Panc1 (cell line): ENCODE data around the gene EPHB1. TPM values are rescaled to one million over a fixed set of nuclear protein-coding genes. Genes with fewer than 3 reads are reported as not detected.

Experiments
- ATAC-seq: fragments of 200-7000 bp; cut with Tn5 transposase; 2 replicates; pipeline ENCODE4 v1.9.1; 2020; ENCODE audit warnings: mild to moderate bottlenecking, moderate library complexity
- BruUV-seq: library from RNA; stranded (reverse); fragments of 400-500 nt; replicated peaks from 2 replicates; lab custom pipeline; 2021; lab: Mats Ljungman, UMichigan
- CTCF ChIA-PET: fragments of 300-600 bp; sonication (Branson Sonifier 250); formaldehyde crosslinking; loops from one replicate; lab custom pipeline; 2022; ENCODE audit warnings: antibody characterized with exemption; lab: Charles Lee
- POLR2A ChIA-PET: fragments of 300-600 bp; sonication (Branson Sonifier 250); formaldehyde crosslinking; loops from one replicate; lab custom pipeline; 2022; ENCODE audit warnings: antibody characterized with exemption; lab: Charles Lee
- DNase-seq: peaks from one replicate; pipeline ENCODE4 v3.0.0-alpha.2; 2010; ENCODE audit warnings: low read depth, low spot score
- H3K27ac ChIP-seq: 2 replicates; pipeline ENCODE4 v1.5.1; 2011; ENCODE audit warnings: mild to moderate bottlenecking, low read length, inconsistent platforms
- H3K27me3 ChIP-seq: fragments of 200-500 bp; sonication (Bioruptor generic); 2 replicates; pipeline ENCODE4 v1.6.0; 2014; ENCODE audit warnings: low read length, inconsistent platforms; ENCODE audit not compliant: control insufficient read depth, insufficient read depth
- H3K36me3 ChIP-seq: fragments of 200-500 bp; sonication (Bioruptor generic); 2 replicates; pipeline ENCODE4 v1.5.1; 2014; ENCODE audit warnings: inconsistent platforms, mild to moderate bottlenecking, low read length, moderate library complexity; ENCODE audit not compliant: control insufficient read depth, insufficient read depth
- H3K4me1 ChIP-seq: 2 replicates; pipeline ENCODE4 v1.5.1; 2011; ENCODE audit warnings: inconsistent platforms, mild to moderate bottlenecking, low read length, moderate library complexity; ENCODE audit not compliant: control insufficient read depth, insufficient read depth
- H3K4me3 ChIP-seq, 2 experiments: 2 replicates each; pipeline ENCODE4 v1.5.1; 2011 to 2012; ENCODE audit warnings: low read depth in 2 of 2, low read length in 2 of 2, mild to moderate bottlenecking in 2 of 2, inconsistent platforms in 1 of 2, moderate library complexity in 1 of 2
- H3K9me3 ChIP-seq: fragments of 200-500 bp; sonication (Bioruptor generic); 2 replicates; pipeline ENCODE4 v1.5.1; 2014; ENCODE audit warnings: low read depth, mild to moderate bottlenecking, inconsistent platforms, low read length, moderate library complexity; ENCODE audit not compliant: control insufficient read depth, insufficient read depth
- POLR2AphosphoS5 ChIP-seq: IDR thresholded peaks from 2 replicates; pipeline ENCODE4 v1.6.1; 2012; ENCODE audit warnings: mild to moderate bottlenecking, low read depth, low read length, moderate library complexity
- SIN3A ChIP-seq: IDR thresholded peaks from 2 replicates; pipeline ENCODE4 v1.6.1; 2012; ENCODE audit warnings: low read depth, mild to moderate bottlenecking, low read length, moderate library complexity, borderline replicate concordance; ENCODE audit not compliant: insufficient read depth
- TCF7L2 ChIP-seq: IDR thresholded peaks from 2 replicates; pipeline ENCODE4 v1.6.1; 2011; ENCODE audit warnings: mild to moderate bottlenecking, low read depth, low read length, inconsistent platforms
- in situ Hi-C: cut with HindIII; loops from 2 replicates; pipeline ENCODE4 v1.10.0; 2016; ENCODE audit warnings: low sequenced_read_pairs, low pct_unique_long_range_greater_than_20kb
- intact Hi-C: fragments of 100-400 bp; cut with micrococcal nuclease; formaldehyde crosslinking; loops from one replicate; pipeline ENCODE4 v1.10.0; 2022; ENCODE audit not compliant: unreplicated experiment
- total RNA-seq: library from RNA; stranded (reverse); gene quantifications from one replicate; pipeline ENCODE4 v1.2.1, GENCODE V29; 2021; ENCODE audit not compliant: unreplicated experiment
- TF ChIP-seq, protein P1 (sequence below): fragments of 450-650 bp; IDR thresholded peaks from 2 replicates; pipeline ENCODE4 v1.5.1; 2017; ENCODE audit warnings: mild to moderate bottlenecking
- TF ChIP-seq, protein P2 (sequence below), 2 experiments: IDR thresholded peaks; 2 replicates each; pipeline ENCODE4 v1.6.1; 2011 to 2012; ENCODE audit warnings: low read depth in 2 of 2, control low read depth in 1 of 2, low read length in 1 of 2, mild to moderate bottlenecking in 1 of 2, moderate library complexity in 1 of 2; ENCODE audit not compliant: insufficient read depth in 1 of 2

Gene EPHB1
- total RNA-seq, 1 experiment from 2014 or later = 0.46 TPM

DNA sequence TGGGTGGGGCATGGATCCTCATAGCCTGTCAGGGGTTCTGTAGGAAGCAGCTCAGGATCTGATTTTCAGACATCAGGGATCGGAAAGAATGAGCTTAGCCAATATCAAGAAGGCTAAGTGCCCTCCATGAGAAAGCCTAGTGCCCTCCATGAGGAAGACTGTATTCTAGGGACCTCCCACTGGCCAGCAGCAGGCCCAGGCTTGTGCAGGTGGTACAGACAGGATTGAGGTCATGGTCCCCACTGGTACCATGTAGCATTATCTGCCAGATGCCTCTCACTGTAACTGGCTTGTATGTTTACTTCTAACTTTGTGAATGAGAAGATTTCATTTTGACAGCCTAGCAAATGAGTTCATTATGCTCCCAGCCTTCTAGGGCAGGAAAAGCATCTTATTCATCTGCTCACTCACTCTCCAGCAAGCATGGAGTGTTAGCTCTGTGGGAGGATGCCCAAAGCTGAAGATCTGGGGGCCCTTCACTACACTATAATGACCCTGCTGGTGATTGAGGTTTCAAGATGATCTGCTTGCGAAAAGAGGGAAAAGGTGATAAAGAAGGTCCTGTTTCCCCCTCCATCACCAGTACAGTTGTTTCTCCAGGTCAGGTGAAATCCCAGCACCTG is 7.5 kb downstream of the EPHB1 start:
- Histone ChIP-seq H3K4me1 (no peaks in the 10 kb centered on the region), H3K9me3 (no peaks in the 10 kb centered on the region), H3K36me3 (no peaks in the 10 kb centered on the region), H3K27me3 (peaks cover 15% of the 10 kb centered on the region; the same call in 1 of the 2 replicates), H3K27ac (no peak overlapping the region), H3K4me3 (no peak overlapping the region)
- CTCF ChIA-PET = interaction anchor here (0.5 kb wide), 1 partner anchor 9 kb away, joined by 13 read pairs; no protein-coding TSS in a partner anchor
- intact Hi-C loops = no loop called here
- in situ Hi-C loops = no loop called here
- ATAC-seq (no peak), DNase-seq (no peak)
- TF ChIP-seq SIN3A (no peak), TCF7L2 (no peak), POLR2AphosphoS5 (no peak)
- TF ChIP-seq, protein P1, sequence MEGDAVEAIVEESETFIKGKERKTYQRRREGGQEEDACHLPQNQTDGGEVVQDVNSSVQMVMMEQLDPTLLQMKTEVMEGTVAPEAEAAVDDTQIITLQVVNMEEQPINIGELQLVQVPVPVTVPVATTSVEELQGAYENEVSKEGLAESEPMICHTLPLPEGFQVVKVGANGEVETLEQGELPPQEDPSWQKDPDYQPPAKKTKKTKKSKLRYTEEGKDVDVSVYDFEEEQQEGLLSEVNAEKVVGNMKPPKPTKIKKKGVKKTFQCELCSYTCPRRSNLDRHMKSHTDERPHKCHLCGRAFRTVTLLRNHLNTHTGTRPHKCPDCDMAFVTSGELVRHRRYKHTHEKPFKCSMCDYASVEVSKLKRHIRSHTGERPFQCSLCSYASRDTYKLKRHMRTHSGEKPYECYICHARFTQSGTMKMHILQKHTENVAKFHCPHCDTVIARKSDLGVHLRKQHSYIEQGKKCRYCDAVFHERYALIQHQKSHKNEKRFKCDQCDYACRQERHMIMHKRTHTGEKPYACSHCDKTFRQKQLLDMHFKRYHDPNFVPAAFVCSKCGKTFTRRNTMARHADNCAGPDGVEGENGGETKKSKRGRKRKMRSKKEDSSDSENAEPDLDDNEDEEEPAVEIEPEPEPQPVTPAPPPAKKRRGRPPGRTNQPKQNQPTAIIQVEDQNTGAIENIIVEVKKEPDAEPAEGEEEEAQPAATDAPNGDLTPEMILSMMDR = no peak
- TF ChIP-seq, protein P2, sequence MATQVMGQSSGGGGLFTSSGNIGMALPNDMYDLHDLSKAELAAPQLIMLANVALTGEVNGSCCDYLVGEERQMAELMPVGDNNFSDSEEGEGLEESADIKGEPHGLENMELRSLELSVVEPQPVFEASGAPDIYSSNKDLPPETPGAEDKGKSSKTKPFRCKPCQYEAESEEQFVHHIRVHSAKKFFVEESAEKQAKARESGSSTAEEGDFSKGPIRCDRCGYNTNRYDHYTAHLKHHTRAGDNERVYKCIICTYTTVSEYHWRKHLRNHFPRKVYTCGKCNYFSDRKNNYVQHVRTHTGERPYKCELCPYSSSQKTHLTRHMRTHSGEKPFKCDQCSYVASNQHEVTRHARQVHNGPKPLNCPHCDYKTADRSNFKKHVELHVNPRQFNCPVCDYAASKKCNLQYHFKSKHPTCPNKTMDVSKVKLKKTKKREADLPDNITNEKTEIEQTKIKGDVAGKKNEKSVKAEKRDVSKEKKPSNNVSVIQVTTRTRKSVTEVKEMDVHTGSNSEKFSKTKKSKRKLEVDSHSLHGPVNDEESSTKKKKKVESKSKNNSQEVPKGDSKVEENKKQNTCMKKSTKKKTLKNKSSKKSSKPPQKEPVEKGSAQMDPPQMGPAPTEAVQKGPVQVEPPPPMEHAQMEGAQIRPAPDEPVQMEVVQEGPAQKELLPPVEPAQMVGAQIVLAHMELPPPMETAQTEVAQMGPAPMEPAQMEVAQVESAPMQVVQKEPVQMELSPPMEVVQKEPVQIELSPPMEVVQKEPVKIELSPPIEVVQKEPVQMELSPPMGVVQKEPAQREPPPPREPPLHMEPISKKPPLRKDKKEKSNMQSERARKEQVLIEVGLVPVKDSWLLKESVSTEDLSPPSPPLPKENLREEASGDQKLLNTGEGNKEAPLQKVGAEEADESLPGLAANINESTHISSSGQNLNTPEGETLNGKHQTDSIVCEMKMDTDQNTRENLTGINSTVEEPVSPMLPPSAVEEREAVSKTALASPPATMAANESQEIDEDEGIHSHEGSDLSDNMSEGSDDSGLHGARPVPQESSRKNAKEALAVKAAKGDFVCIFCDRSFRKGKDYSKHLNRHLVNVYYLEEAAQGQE (IDR thresholded peaks at IDR 0.05; ENCODE audit: insufficient read depth in 1 of 2, low read depth in 2 of 2, low read length in 1 of 2) = no peak
- BruUV-seq = no TSS peak
- POLR2A ChIA-PET = no interaction called here

DNA sequence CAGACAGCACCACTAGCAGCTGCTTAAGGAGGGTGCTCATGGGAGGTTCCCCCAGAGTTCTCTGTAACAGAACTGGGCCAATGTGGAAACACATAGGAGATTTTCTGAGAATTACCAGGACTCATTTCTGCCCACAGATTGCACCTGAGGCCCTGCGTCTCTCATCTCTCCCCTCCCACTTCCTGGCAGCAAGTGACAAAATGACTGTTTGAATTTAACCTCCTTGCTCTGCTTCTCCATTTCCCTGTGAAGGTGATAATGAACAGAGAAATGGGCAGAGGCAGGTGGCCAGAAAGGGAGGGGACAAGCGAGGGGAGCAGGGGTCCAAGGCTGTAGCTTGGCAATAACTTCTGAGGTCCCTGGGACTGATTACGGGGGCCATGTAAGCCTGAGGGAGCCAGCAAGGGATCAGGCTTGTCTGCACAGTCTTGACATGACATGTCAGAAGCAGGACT is 8.0 kb downstream of the EPHB1 start:
- in situ Hi-C loops = no loop called here
- ATAC-seq = no peak
- CTCF ChIA-PET = interaction anchor here (0.5 kb wide), 1 partner anchor 9 kb away, joined by 13 read pairs; no protein-coding TSS in a partner anchor

More for the DNA sequence above, 8.0 kb downstream of the EPHB1 start:
- Histone ChIP-seq H3K9me3 (no peaks in the 10 kb centered on the region), H3K4me3 (no peak overlapping the region), H3K4me1 (no peaks in the 10 kb centered on the region), H3K27me3 (peaks cover 11% of the 10 kb centered on the region; the same call in 1 of the 2 replicates), H3K36me3 (no peaks in the 10 kb centered on the region), H3K27ac (no peak overlapping the region)
- BruUV-seq = no TSS peak
- intact Hi-C loops = no loop called here
- POLR2A ChIA-PET = no interaction called here
- no peak for DNase-seq
- TF ChIP-seq POLR2AphosphoS5 (no peak), TCF7L2 (no peak), SIN3A (no peak)
- TF ChIP-seq, protein P2 (IDR thresholded peaks at IDR 0.05; ENCODE audit: insufficient read depth in 1 of 2, low read depth in 2 of 2, low read length in 1 of 2) = no peak
- TF ChIP-seq, protein P1 = no peak
